ENCODE data around the gene PIK3C2G. TPM values are rescaled to one million over a fixed set of nuclear protein-coding genes. Genes with fewer than 3 reads are reported as not detected.

PIK3C2G gene
- total and polyA plus RNA-seq, 2 of the 13 experiments (the other 11 are each of a cell fraction or from before 2014, with no cell fraction given) = not detected

DNA sequence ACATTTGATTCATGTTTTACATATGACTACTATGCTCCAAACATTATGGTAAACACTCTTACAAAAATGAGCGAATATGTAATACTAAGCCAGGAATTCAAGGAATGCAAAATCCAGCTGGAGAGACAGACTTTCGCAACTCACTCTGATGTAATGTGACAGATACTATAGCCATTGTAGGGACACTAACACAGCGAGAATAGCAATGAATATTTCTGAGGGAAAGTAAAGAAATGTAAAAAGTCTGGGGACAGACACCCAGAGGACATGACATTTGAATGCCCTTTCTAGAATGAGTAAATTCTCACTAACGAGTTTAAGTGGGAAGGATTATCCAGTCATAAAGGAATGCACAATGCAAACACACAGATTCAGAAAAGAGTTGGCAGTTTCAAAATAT lies 121.9 kb downstream of the PIK3C2G start (continued):
- TF ChIP-seq SOX13 (IDR thresholded peaks at IDR 0.05) (no peak), SOX13 (CRISPR knock-in tag; conservative IDR thresholded peaks at IDR 0.05 in 1 of 2, IDR thresholded peaks at IDR 0.05 in 1 of 2) (peak in 1 of 2 experiments; percentile 63; a peak in 2 of 4 replicates), TBL1XR1 (IDR thresholded peaks at IDR 0.05; ENCODE audit: borderline replicate concordance, low read length, partially characterized antibody) (peak; percentile 51), GATAD1 (CRISPR knock-in tag; IDR thresholded peaks at IDR 0.05) (no peak), RORA (CRISPR knock-in tag; IDR thresholded peaks at IDR 0.05) (no peak), HDAC6 (IDR thresholded peaks at IDR 0.05; ENCODE audit: low read depth, low read length) (no peak), RBM22 (optimal IDR thresholded peaks at IDR 0.05; ENCODE audit: low read length) (no peak)
- TF ChIP-seq, protein P1, sequence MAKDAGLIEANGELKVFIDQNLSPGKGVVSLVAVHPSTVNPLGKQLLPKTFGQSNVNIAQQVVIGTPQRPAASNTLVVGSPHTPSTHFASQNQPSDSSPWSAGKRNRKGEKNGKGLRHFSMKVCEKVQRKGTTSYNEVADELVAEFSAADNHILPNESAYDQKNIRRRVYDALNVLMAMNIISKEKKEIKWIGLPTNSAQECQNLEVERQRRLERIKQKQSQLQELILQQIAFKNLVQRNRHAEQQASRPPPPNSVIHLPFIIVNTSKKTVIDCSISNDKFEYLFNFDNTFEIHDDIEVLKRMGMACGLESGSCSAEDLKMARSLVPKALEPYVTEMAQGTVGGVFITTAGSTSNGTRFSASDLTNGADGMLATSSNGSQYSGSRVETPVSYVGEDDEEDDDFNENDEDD (CRISPR knock-in tag; IDR thresholded peaks at IDR 0.05; ENCODE audit: borderline replicate concordance) = no peak
- TF ChIP-seq, protein P2, sequence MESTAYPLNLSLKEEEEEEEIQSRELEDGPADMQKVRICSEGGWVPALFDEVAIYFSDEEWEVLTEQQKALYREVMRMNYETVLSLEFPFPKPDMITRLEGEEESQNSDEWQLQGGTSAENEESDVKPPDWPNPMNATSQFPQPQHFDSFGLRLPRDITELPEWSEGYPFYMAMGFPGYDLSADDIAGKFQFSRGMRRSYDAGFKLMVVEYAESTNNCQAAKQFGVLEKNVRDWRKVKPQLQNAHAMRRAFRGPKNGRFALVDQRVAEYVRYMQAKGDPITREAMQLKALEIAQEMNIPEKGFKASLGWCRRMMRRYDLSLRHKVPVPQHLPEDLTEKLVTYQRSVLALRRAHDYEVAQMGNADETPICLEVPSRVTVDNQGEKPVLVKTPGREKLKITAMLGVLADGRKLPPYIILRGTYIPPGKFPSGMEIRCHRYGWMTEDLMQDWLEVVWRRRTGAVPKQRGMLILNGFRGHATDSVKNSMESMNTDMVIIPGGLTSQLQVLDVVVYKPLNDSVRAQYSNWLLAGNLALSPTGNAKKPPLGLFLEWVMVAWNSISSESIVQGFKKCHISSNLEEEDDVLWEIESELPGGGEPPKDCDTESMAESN (CRISPR knock-in tag; conservative IDR thresholded peaks at IDR 0.05) = no peak
- TF ChIP-seq, protein P3, sequence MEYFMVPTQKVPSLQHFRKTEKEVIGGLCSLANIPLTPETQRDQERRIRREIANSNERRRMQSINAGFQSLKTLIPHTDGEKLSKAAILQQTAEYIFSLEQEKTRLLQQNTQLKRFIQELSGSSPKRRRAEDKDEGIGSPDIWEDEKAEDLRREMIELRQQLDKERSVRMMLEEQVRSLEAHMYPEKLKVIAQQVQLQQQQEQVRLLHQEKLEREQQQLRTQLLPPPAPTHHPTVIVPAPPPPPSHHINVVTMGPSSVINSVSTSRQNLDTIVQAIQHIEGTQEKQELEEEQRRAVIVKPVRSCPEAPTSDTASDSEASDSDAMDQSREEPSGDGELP (IDR thresholded peaks at IDR 0.05; ENCODE audit: borderline replicate concordance, low read depth) = peak; percentile 96
